ENCODE measurements around the gene DPP4.
"Not testable (repeated sequence)": the region's sequence is repeated elsewhere in the genome, so short reads cannot be mapped to it uniquely, and the experiment has no call there.

Gene DPP4

GRCh38 chr2:161992531-161992930 lies 81.5 kb downstream of the DPP4 start:
- peak in 1 of 3 donors; percentile 7 for DNase-seq (ENCODE audit: low read depth in 3 of 3, low spot score in 1 of 3)

DNA sequence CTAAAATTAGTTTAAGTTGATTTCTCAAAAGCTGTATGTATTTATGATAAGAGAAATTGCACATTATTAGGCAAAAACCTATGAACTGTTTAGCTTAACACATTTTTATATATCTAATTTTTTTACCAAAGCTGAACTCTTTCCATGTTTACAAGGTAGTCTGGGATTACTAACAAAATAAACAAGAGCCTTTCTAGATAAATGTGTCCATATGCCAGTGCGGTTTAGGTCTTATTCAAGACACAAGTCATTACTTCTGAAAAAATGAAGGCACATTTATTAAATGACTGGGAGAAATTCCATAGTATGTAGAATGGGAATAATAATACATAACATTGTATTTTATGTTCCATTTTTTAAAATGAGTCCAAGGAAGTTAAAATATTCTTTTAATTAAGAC lies 82.0 kb downstream of the DPP4 start:
- no peak for DNase-seq (ENCODE audit: low read depth in 3 of 3, low spot score in 1 of 3)

GRCh38 chr2:161990741-161991140 lies 83.3 kb downstream of the DPP4 start:
- no peak for DNase-seq (ENCODE audit: low read depth in 3 of 3, low spot score in 1 of 3)

DNA sequence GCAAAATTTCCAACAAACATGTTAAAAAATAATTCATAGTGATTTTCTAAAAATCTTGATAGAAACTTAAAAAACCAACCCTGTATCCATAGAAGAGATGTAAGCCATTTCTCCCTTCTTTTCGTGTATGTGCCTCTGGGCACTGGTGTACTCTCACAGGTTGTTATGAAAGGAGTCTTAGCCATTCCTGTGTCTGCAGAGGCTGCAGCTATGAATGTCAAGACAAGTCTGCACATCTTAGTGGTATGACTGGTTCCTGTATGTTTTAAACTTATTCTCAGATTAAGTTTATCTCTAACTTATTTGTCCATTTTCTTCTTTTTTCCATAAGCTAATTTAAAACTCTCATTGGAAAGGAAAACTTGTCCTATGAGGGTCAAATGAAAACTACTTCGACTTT lies 84.0 kb downstream of the DPP4 start:
- DNase-seq (ENCODE audit: low read depth in 3 of 3, low spot score in 1 of 3): no peak

- no peak for DNase-seq (ENCODE audit: low read depth in 3 of 3, low spot score in 1 of 3)
Measured at GRCh38 chr2:161988589-161988988, 85.4 kb downstream of the DPP4 start.

DNA sequence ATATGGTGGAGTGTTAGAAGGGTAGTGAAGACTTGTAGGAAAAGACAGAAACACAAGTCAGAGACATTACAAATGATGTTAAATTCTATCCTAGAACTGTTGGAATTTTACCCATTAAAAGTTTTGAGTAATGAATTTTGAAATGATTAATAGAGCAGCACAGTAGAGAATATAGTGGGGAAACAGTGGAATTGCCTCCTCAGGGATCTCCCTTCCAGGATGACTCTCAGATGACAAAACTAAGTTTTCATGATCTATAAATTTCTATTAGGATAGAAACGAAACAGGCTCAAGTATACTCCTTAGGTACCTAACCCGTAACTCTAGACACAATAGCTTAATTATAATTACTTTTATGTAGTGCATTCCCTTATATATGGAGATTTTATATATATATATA lies 86.7 kb downstream of the DPP4 start:
- no peak for DNase-seq (ENCODE audit: low read depth in 3 of 3, low spot score in 1 of 3)

DNA sequence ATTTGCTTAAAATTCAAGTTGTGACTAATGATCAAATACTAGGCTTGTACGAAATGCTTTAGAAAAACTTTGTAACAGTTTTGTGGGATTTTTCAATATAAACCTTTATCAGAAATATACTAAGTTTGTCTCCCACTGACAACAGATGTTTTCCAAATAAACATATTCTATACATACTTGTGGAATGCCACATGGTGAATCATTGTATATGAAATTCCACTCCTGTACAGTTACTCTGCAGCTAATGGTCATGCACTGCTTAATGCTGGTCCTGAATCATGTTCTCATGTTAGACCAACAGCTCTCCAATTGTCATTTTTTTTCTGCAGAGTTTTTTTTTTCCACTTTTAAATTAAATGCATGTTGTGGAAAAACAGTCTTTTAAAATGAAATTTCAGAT lies 90.1 kb downstream of the DPP4 start:
- no peak for DNase-seq (ENCODE audit: low read depth in 3 of 3, low spot score in 1 of 3)

DNA sequence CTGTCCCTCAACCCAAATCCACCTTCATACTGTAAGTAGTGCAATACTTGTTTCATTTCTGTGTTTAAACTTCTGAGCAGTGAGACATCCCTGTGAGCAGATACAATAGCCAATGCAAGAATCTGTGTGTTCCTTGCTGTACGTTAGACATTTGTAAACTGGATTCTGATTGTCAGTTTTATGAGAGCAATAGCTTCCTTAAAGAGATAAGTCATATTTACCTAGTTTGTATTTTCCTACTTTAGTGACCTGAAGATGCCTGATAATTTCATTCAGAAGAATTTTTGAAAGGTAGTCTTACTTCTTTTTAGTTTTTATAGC lies 90.7 kb downstream of the DPP4 start:
- no peak for DNase-seq (ENCODE audit: low read depth in 3 of 3, low spot score in 1 of 3)

GRCh38 chr2:161982548-161983330 lies 91.3 kb downstream of the DPP4 start:
- no peak for DNase-seq (ENCODE audit: low read depth in 3 of 3, low spot score in 1 of 3)

DNA sequence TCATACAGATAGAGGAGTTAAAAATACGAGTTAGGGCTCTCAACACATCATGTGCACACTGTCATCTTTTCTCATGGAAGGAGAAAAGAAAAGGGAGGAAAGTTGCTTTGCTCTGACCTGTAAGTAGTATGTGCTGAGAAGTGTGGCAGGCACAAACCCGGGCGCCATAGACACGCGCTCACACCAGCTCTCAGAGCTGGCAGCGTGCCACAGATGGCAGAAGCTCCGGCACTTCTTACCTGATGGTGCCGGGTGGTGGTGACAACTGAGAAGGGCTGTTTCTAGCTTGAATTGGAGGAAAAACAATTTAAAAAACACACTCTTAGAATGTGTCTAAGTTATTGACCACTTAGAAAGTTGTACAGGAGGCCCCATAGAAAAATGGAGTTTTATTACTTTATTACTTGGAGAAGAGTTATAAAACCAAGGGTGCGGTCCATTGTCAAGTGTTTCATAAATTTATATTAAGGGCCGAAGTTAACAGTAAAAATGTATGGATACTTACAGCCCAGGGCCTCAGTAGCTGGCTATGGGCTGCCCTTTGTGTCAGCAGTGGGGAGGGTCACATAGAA lies 92.2 kb downstream of the DPP4 start:
- DNase-seq (ENCODE audit: low read depth in 3 of 3, low spot score in 1 of 3): no peak

- DNase-seq (ENCODE audit: low read depth in 3 of 3, low spot score in 1 of 3): no peak
Measured at GRCh38 chr2:161980976-161981375, 93.0 kb downstream of the DPP4 start.

DNA sequence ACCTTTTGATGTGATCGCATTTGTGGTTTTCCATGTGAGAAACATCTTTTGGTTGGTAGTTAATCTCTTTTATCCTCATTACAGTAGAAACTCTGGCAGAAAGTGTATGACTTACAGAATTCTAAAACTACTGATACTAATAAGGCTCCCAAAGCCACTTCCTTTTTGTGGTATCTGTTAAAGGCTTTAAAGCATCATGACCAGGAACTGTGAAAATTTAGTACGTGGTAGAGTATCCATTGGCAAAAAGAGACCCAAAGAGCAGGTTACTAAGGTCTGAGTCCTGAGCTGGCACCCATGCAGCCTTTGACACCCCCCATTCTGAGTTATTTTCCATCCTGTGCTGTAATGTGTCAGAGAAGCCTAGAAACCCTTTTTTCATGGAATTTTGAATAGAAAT lies 94.5 kb downstream of the DPP4 start:
- no peak for DNase-seq (ENCODE audit: low read depth in 3 of 3, low spot score in 1 of 3)

DNA sequence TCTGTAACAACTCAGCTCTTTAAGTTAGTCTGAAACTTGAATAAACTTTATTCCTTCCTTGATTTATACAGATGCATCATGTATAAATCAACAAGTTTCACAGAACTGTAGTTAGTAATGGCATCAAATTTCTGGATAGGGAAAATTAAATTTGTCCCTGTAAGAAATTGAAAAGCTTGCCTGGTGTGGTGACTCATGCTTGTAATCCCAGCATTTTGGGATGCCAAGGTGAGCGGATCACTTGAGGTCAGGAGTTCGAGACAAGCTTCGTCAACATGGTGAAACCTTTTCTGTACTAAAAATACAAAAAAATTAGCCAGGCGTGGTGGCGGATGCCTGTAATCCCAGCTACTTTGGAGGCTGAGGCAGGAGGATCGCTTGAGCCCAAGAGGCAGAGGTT lies 96.1 kb downstream of the DPP4 start:
- DNase-seq (ENCODE audit: low read depth in 3 of 3, low spot score in 1 of 3): not testable (repeated sequence)

DNA sequence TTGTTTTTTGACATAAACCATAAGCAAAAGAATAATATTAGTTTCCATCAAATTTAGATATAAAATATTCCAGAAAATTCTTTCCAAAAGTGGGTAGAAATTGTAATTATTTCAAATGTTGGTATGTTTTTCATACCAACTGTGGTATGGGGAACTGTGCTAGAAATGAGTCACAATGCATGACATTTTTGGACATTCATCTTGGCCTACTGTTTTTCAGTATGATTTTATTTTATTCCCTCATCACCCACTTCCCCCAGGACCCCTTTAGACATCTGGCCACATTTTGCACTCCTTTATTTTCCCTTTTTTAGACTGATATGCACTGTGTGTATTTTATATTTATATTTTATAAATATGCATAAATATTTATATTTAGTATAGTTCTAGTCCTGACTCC lies 97.1 kb downstream of the DPP4 start:
- no peak for DNase-seq (ENCODE audit: low read depth in 3 of 3, low spot score in 1 of 3)

DNA sequence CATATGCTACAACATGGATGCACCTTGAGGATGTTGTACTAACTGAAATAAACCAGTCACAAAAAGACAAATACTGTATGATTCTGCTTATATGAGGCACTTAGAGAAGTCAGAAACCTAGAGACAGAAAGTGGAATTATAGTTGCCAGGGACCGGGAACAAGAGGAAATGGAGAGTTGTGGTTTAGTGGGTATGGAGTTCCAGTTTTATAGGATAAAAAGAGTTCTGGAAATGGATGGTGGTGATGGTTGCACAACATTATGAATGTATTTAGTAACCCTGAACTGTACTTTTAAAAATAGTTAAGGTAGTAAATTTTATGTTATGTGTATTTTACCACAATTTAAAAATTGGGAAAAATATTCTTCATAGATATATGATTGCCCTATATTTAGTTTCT lies 97.7 kb downstream of the DPP4 start:
- no peak for DNase-seq (ENCODE audit: low read depth in 3 of 3, low spot score in 1 of 3)

DNA sequence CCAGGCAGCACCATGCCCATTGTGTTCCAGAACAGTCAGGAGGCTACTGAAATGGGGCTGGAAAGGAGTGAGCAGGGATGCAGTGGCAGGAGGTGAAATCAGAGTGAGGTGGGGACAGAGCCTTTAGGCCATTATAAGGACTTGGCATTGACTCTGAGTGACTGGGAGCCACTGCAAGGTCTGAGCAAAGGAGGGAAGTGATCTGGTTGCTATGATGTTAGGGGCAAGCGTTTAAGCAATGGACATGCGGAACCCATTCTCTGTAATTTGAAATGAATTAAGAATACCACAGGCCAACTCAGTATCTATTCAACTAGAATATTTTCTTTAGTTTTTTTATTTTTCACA lies 98.2 kb downstream of the DPP4 start:
- DNase-seq (ENCODE audit: low read depth in 3 of 3, low spot score in 1 of 3): no peak

GRCh38 chr2:161975062-161975812 lies 98.8 kb downstream of the DPP4 start:
- no peak for DNase-seq (ENCODE audit: low read depth in 3 of 3, low spot score in 1 of 3)

DNA sequence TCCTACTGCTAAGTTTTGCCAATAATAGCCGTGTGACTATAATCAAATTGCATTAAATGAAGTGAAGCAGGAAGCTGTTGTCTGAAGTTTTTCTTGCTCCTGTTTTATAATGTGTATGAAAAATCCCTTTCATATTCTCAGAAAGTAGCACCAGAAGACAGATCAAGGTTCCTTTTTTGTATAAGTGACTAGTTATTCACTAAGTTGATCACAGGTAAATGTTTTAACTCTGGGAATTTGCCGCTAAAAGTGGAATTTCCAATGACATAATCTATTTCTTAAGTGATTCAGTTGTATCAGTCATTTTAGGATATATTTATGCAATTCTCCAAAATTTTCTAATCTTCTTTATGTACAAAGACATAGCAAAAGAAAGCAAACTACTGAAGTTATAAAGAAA lies 99.6 kb downstream of the DPP4 start:
- no peak for DNase-seq (ENCODE audit: low read depth in 3 of 3, low spot score in 1 of 3)

GRCh38 chr2:161972866-161973265 lies 101.1 kb downstream of the DPP4 start:
- DNase-seq (ENCODE audit: low read depth in 3 of 3, low spot score in 1 of 3): no peak

DNA sequence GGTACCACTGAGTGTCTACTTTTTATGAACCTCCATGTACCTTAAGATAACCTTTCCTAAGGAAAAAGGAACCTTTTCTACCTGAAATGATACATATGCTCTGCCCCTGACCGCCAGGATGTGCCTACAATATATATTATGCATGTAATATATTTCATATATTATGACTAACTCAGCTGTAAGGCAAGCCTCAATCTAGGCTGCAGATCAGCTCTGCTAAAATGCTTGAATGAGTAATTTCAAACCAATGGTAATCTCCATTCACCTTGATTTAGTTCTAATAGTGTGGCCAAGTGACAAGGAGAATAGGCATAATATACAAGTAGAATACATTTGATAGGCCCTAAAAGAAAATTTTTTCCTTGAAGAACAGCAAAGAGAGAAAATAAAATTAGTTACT lies 101.8 kb downstream of the DPP4 start:
- DNase-seq (ENCODE audit: low read depth in 3 of 3, low spot score in 1 of 3): no peak

GRCh38 chr2:161971551-161971950 lies 102.5 kb downstream of the DPP4 start:
- no peak for DNase-seq (ENCODE audit: low read depth in 3 of 3, low spot score in 1 of 3)

- no peak for DNase-seq (ENCODE audit: low read depth in 3 of 3, low spot score in 1 of 3)
Measured at GRCh38 chr2:161969159-161969558, 104.9 kb downstream of the DPP4 start.

DNA sequence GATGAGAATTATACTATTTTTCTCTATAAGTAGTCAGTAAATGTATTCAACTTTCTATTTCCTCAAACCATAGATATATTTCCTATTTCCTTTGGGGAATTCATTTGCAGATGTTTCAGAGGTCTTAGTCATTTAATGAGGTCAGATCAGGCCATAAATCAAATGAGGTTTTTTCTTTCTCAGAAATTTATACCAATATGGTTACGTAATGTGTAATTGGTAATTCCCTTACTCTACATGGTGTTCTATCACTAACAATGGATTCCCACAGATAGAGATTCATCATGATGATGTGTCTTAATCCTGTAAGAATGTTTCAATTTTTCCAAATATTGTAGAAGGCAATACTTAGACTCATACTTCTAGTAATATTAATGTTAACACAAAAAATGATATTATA lies 108.0 kb downstream of the DPP4 start:
- DNase-seq (ENCODE audit: low read depth in 3 of 3, low spot score in 1 of 3): no peak
